ENCODE results near the gene C1orf210.

The C1orf210 gene

GRCh38 chr1:43285269-43285990 lies at the start of gene C1orf210:
TSS of gene C1orf210 (minus strand) at chr1:43285581. CDS start at chr1:43283270, 2,311 bp downstream.
- in situ Hi-C loops (cut with MboI; ENCODE audit: low pct_unique_long_range_greater_than_20kb, low sequenced_read_pairs, unreplicated experiment), result no loop called here
- DNase-seq (ENCODE audit: low spot score), result no peak
- no peak for TF ChIP-seq CTCF (IDR thresholded peaks at IDR 0.05; ENCODE audit: extremely low read depth, insufficient read depth, missing control alignments)

GRCh38 chr1:43334453-43335205 lies 49.2 kb upstream of the C1orf210 start:
- DNase-seq (ENCODE audit: low spot score), result no peak
- TF ChIP-seq CTCF (IDR thresholded peaks at IDR 0.05; ENCODE audit: extremely low read depth, insufficient read depth, missing control alignments), result no peak
- in situ Hi-C loops (cut with MboI; ENCODE audit: low pct_unique_long_range_greater_than_20kb, low sequenced_read_pairs, unreplicated experiment), result no loop called here

- no peak for DNase-seq (ENCODE audit: low spot score)
- in situ Hi-C loops (cut with MboI; ENCODE audit: low pct_unique_long_range_greater_than_20kb, low sequenced_read_pairs, unreplicated experiment), result no loop called here
These were observed 46.3 kb upstream of the C1orf210 start for GRCh38 chr1:43331688-43332087.

GRCh38 chr1:43329995-43330751 lies 44.8 kb upstream of the C1orf210 start:
- TF ChIP-seq CTCF (IDR thresholded peaks at IDR 0.05; ENCODE audit: extremely low read depth, insufficient read depth, missing control alignments), result no peak
- in situ Hi-C loops (cut with MboI; ENCODE audit: low pct_unique_long_range_greater_than_20kb, low sequenced_read_pairs, unreplicated experiment), result no loop called here
- DNase-seq (ENCODE audit: low spot score), result peak; percentile 61

More at GRCh38 chr1:43331688-43332087, 46.3 kb upstream of the C1orf210 start:
- no peak for TF ChIP-seq CTCF (IDR thresholded peaks at IDR 0.05; ENCODE audit: extremely low read depth, insufficient read depth, missing control alignments)

GRCh38 chr1:43327549-43328292 lies 42.3 kb upstream of the C1orf210 start:
- no peak for TF ChIP-seq CTCF (IDR thresholded peaks at IDR 0.05; ENCODE audit: extremely low read depth, insufficient read depth, missing control alignments)
- in situ Hi-C loops (cut with MboI; ENCODE audit: low pct_unique_long_range_greater_than_20kb, low sequenced_read_pairs, unreplicated experiment), result no loop called here
- no peak for DNase-seq (ENCODE audit: low spot score)

- no peak for DNase-seq (ENCODE audit: low spot score)
- TF ChIP-seq CTCF (IDR thresholded peaks at IDR 0.05; ENCODE audit: extremely low read depth, insufficient read depth, missing control alignments), result no peak
- in situ Hi-C loops (cut with MboI; ENCODE audit: low pct_unique_long_range_greater_than_20kb, low sequenced_read_pairs, unreplicated experiment), result no loop called here
These were observed 40.0 kb upstream of the C1orf210 start for GRCh38 chr1:43325381-43325780.
